Panc1 (cell line): ENCODE measurements around the gene VAV3. TPM values are rescaled to one million over a fixed set of nuclear protein-coding genes. Genes with fewer than 3 reads are reported as not detected.

ENCODE experiments used
- ATAC-seq: fragments of 200-7000 bp; cut with Tn5 transposase; 2 replicates; pipeline ENCODE4 v1.9.1; 2020; ENCODE audit warnings: mild to moderate bottlenecking, moderate library complexity
- BruUV-seq: library from RNA; stranded (reverse); fragments of 400-500 nt; replicated peaks from 2 replicates; lab custom pipeline; 2021; lab: Mats Ljungman, UMichigan
- CTCF ChIA-PET: fragments of 300-600 bp; sonication (Branson Sonifier 250); formaldehyde crosslinking; loops from one replicate; lab custom pipeline; 2022; ENCODE audit warnings: antibody characterized with exemption; lab: Charles Lee
- POLR2A ChIA-PET: fragments of 300-600 bp; sonication (Branson Sonifier 250); formaldehyde crosslinking; loops from one replicate; lab custom pipeline; 2022; ENCODE audit warnings: antibody characterized with exemption; lab: Charles Lee
- DNase-seq: peaks from one replicate; pipeline ENCODE4 v3.0.0-alpha.2; 2010; ENCODE audit warnings: low read depth, low spot score
- H3K27ac ChIP-seq: 2 replicates; pipeline ENCODE4 v1.5.1; 2011; ENCODE audit warnings: mild to moderate bottlenecking, low read length, inconsistent platforms
- H3K27me3 ChIP-seq: fragments of 200-500 bp; sonication (Bioruptor generic); 2 replicates; pipeline ENCODE4 v1.6.0; 2014; ENCODE audit warnings: low read length, inconsistent platforms; ENCODE audit not compliant: control insufficient read depth, insufficient read depth
- H3K36me3 ChIP-seq: fragments of 200-500 bp; sonication (Bioruptor generic); 2 replicates; pipeline ENCODE4 v1.5.1; 2014; ENCODE audit warnings: inconsistent platforms, mild to moderate bottlenecking, low read length, moderate library complexity; ENCODE audit not compliant: control insufficient read depth, insufficient read depth
- H3K4me1 ChIP-seq: 2 replicates; pipeline ENCODE4 v1.5.1; 2011; ENCODE audit warnings: inconsistent platforms, mild to moderate bottlenecking, low read length, moderate library complexity; ENCODE audit not compliant: control insufficient read depth, insufficient read depth
- H3K4me3 ChIP-seq, 2 experiments: 2 replicates each; pipeline ENCODE4 v1.5.1; 2011 to 2012; ENCODE audit warnings: low read depth in 2 of 2, low read length in 2 of 2, mild to moderate bottlenecking in 2 of 2, inconsistent platforms in 1 of 2, moderate library complexity in 1 of 2
- H3K9me3 ChIP-seq: fragments of 200-500 bp; sonication (Bioruptor generic); 2 replicates; pipeline ENCODE4 v1.5.1; 2014; ENCODE audit warnings: low read depth, mild to moderate bottlenecking, inconsistent platforms, low read length, moderate library complexity; ENCODE audit not compliant: control insufficient read depth, insufficient read depth
- POLR2AphosphoS5 ChIP-seq: IDR thresholded peaks from 2 replicates; pipeline ENCODE4 v1.6.1; 2012; ENCODE audit warnings: mild to moderate bottlenecking, low read depth, low read length, moderate library complexity
- REST ChIP-seq, 2 experiments: IDR thresholded peaks; 2 replicates each; pipeline ENCODE4 v1.6.1; 2011 to 2012; ENCODE audit warnings: low read depth in 2 of 2, control low read depth in 1 of 2, low read length in 1 of 2, mild to moderate bottlenecking in 1 of 2, moderate library complexity in 1 of 2; ENCODE audit not compliant: insufficient read depth in 1 of 2
- SIN3A ChIP-seq: IDR thresholded peaks from 2 replicates; pipeline ENCODE4 v1.6.1; 2012; ENCODE audit warnings: low read depth, mild to moderate bottlenecking, low read length, moderate library complexity, borderline replicate concordance; ENCODE audit not compliant: insufficient read depth
- TCF7L2 ChIP-seq: IDR thresholded peaks from 2 replicates; pipeline ENCODE4 v1.6.1; 2011; ENCODE audit warnings: mild to moderate bottlenecking, low read depth, low read length, inconsistent platforms
- in situ Hi-C: cut with HindIII; loops from 2 replicates; pipeline ENCODE4 v1.10.0; 2016; ENCODE audit warnings: low sequenced_read_pairs, low pct_unique_long_range_greater_than_20kb
- intact Hi-C: fragments of 100-400 bp; cut with micrococcal nuclease; formaldehyde crosslinking; loops from one replicate; pipeline ENCODE4 v1.10.0; 2022; ENCODE audit not compliant: unreplicated experiment
- total RNA-seq: library from RNA; stranded (reverse); gene quantifications from one replicate; pipeline ENCODE4 v1.2.1, GENCODE V29; 2021; ENCODE audit not compliant: unreplicated experiment
- TF ChIP-seq, protein P1 (sequence below): fragments of 450-650 bp; IDR thresholded peaks from 2 replicates; pipeline ENCODE4 v1.5.1; 2017; ENCODE audit warnings: mild to moderate bottlenecking

Gene VAV3
- total RNA-seq, 1 experiment from 2014 or later, result 0.23 TPM

DNA sequence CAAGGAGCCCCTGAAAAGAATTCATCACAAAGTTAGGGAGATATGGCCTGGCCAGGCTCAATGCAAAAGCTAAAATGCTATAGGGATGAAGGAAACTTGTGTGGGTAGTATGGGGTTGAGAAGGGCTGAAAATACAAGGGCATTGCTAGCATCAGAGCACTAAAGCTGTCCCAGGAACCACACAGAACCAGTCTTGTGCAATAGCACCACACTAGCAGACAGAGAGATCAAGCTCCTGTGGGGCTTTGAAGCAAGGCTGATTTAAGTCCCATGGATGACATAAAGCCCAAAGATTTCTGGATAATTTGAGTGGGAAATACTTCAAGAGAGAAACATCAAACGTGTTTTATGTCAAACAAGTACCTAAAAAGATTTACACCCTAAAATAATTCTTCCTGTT lies 97.1 kb downstream of the VAV3 start:
- POLR2A ChIA-PET, result no interaction called here
- no peak for DNase-seq
- Histone ChIP-seq H3K4me1 (no peaks in the 10 kb centered on the region), H3K36me3 (no peaks in the 10 kb centered on the region), H3K4me3 (no peak overlapping the region), H3K9me3 (no peaks in the 10 kb centered on the region), H3K27me3 (no peaks in the 10 kb centered on the region), H3K27ac (no peak overlapping the region)
- CTCF ChIA-PET, result no interaction called here
- in situ Hi-C loops (no loop called here), intact Hi-C loops (no loop called here)
- no TSS peak for BruUV-seq
- ATAC-seq, result no peak
- TF ChIP-seq TCF7L2 (no peak), POLR2AphosphoS5 (no peak), SIN3A (no peak), REST (IDR thresholded peaks at IDR 0.05; ENCODE audit: insufficient read depth in 1 of 2, low read depth in 2 of 2, low read length in 1 of 2) (no peak)
- TF ChIP-seq, protein P1, sequence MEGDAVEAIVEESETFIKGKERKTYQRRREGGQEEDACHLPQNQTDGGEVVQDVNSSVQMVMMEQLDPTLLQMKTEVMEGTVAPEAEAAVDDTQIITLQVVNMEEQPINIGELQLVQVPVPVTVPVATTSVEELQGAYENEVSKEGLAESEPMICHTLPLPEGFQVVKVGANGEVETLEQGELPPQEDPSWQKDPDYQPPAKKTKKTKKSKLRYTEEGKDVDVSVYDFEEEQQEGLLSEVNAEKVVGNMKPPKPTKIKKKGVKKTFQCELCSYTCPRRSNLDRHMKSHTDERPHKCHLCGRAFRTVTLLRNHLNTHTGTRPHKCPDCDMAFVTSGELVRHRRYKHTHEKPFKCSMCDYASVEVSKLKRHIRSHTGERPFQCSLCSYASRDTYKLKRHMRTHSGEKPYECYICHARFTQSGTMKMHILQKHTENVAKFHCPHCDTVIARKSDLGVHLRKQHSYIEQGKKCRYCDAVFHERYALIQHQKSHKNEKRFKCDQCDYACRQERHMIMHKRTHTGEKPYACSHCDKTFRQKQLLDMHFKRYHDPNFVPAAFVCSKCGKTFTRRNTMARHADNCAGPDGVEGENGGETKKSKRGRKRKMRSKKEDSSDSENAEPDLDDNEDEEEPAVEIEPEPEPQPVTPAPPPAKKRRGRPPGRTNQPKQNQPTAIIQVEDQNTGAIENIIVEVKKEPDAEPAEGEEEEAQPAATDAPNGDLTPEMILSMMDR, result no peak

- ChIA-PET CTCF (no interaction called here), POLR2A (no interaction called here)
- Histone ChIP-seq H3K4me1 (no peaks in the 10 kb centered on the region), H3K27ac (no peak overlapping the region), H3K9me3 (no peaks in the 10 kb centered on the region), H3K27me3 (no peaks in the 10 kb centered on the region), H3K36me3 (no peaks in the 10 kb centered on the region), H3K4me3 (no peak overlapping the region)
- TF ChIP-seq POLR2AphosphoS5 (no peak), TCF7L2 (no peak), REST (IDR thresholded peaks at IDR 0.05; ENCODE audit: insufficient read depth in 1 of 2, low read depth in 2 of 2, low read length in 1 of 2) (no peak), SIN3A (no peak)
- TF ChIP-seq, protein P1, result no peak
- intact Hi-C loops (no loop called here), in situ Hi-C loops (no loop called here)
- no peak for DNase-seq
- ATAC-seq, result no peak
- BruUV-seq, result no TSS peak
Observed at GRCh38 chr1:107867422-107867821, 97.6 kb downstream of the VAV3 start.
